DOHH2 (cell line): ENCODE measurements around the gene FABP3.

Source experiments
- H3F3A ChIP-seq: fragments of 200-600 bp; sonication (generic), shearing (Covaris generic); 2 replicates; pipeline ENCODE4 v1.6.0; 2016; ENCODE audit warnings: antibody characterized with exemption, mild to moderate bottlenecking; ENCODE audit not compliant: control insufficient read depth, insufficient read depth
- H3K27ac ChIP-seq: fragments of 200-600 bp; sonication (generic); 2 replicates; pipeline ENCODE4 v1.5.1; 2014; ENCODE audit warnings: low read depth, mild to moderate bottlenecking, low read length, moderate library complexity
- H3K27me3 ChIP-seq: fragments of 200-600 bp; sonication (generic); 2 replicates; pipeline ENCODE4 v1.6.1; 2014; ENCODE audit warnings: mild to moderate bottlenecking, low read length, mixed read lengths; ENCODE audit not compliant: control insufficient read depth
- H3K36me3 ChIP-seq: fragments of 200-600 bp; sonication (generic); 2 replicates; pipeline ENCODE4 v1.6.1; 2014; ENCODE audit warnings: mild to moderate bottlenecking, low read length, moderate library complexity, mixed read lengths; ENCODE audit not compliant: control insufficient read depth
- H3K4me1 ChIP-seq: fragments of 200-600 bp; sonication (generic); 2 replicates; pipeline ENCODE4 v1.6.1; 2014; ENCODE audit warnings: mild to moderate bottlenecking, low read length, mixed read lengths; ENCODE audit not compliant: control insufficient read depth
- H3K4me2 ChIP-seq: fragments of 200-600 bp; sonication (generic); 2 replicates; pipeline ENCODE4 v1.6.0; 2014; ENCODE audit warnings: mild to moderate bottlenecking, low read length, moderate library complexity
- H3K4me3 ChIP-seq: fragments of 200-600 bp; sonication (generic); 2 replicates; pipeline ENCODE4 v1.5.1; 2014; ENCODE audit warnings: mild to moderate bottlenecking, low read length, mixed read lengths
- H3K79me2 ChIP-seq: fragments of 200-600 bp; sonication (generic); 2 replicates; pipeline ENCODE4 v1.6.1; 2014; ENCODE audit warnings: mild to moderate bottlenecking, low read length, mixed read lengths; ENCODE audit not compliant: control insufficient read depth
- H3K9me2 ChIP-seq: fragments of 200-600 bp; sonication (generic); replicated peaks from 2 replicates; pipeline ENCODE4 v1.6.1; 2014; ENCODE audit warnings: mild to moderate bottlenecking, low read length, mixed read lengths; ENCODE audit not compliant: control insufficient read depth
- H3K9me3 ChIP-seq: fragments of 200-600 bp; sonication (generic); 2 replicates; pipeline ENCODE4 v1.6.1; 2014; ENCODE audit warnings: antibody characterized with exemption, low read length, mixed read lengths; ENCODE audit not compliant: control insufficient read depth, insufficient read depth
- H4K20me1 ChIP-seq: fragments of 200-600 bp; sonication (generic); 2 replicates; pipeline ENCODE4 v1.6.0; 2014; ENCODE audit warnings: low read depth, mild to moderate bottlenecking, antibody characterized with exemption, low read length, moderate library complexity; ENCODE audit not compliant: control insufficient read depth, insufficient read depth
- EZH2phosphoT487 ChIP-seq: fragments of 200-600 bp; sonication (generic); IDR thresholded peaks from 2 replicates; pipeline ENCODE4 v1.6.1; 2017; ENCODE audit warnings: borderline replicate concordance, mild to moderate bottlenecking, antibody characterized with exemption, low read length, moderate library complexity, mixed read lengths
- TF ChIP-seq, protein P1 (sequence below): fragments of 200-600 bp; sonication (generic); IDR thresholded peaks from one replicate; pipeline ENCODE4 v1.5.1; 2014; ENCODE audit warnings: antibody characterized with exemption, mild to moderate bottlenecking, low read depth, low read length; ENCODE audit not compliant: poor library complexity, severe bottlenecking

FABP3 gene

GRCh38 chr1:31370565-31370964 is 2.3 kb downstream of the FABP3 start:
- no peak overlapping the region for H3K4me3 ChIP-seq
- H3F3A ChIP-seq, result no peaks in the 10 kb centered on the region
- no peak overlapping the region for H3K4me2 ChIP-seq
- peaks cover 4% of the 10 kb centered on the region; the same call in 1 of the 2 replicates for H3K4me1 ChIP-seq
- peaks cover 5% of the 10 kb centered on the region; the same call in 1 of the 2 replicates for H3K27me3 ChIP-seq
- TF ChIP-seq EZH2phosphoT487, result no peak
- TF ChIP-seq, protein P1, sequence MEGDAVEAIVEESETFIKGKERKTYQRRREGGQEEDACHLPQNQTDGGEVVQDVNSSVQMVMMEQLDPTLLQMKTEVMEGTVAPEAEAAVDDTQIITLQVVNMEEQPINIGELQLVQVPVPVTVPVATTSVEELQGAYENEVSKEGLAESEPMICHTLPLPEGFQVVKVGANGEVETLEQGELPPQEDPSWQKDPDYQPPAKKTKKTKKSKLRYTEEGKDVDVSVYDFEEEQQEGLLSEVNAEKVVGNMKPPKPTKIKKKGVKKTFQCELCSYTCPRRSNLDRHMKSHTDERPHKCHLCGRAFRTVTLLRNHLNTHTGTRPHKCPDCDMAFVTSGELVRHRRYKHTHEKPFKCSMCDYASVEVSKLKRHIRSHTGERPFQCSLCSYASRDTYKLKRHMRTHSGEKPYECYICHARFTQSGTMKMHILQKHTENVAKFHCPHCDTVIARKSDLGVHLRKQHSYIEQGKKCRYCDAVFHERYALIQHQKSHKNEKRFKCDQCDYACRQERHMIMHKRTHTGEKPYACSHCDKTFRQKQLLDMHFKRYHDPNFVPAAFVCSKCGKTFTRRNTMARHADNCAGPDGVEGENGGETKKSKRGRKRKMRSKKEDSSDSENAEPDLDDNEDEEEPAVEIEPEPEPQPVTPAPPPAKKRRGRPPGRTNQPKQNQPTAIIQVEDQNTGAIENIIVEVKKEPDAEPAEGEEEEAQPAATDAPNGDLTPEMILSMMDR, result no peak
- no peaks in the 10 kb centered on the region for H3K79me2 ChIP-seq
- no peaks in the 10 kb centered on the region for H4K20me1 ChIP-seq
- no peaks in the 10 kb centered on the region for H3K9me2 ChIP-seq
- H3K9me3 ChIP-seq, result no peaks in the 10 kb centered on the region
- no peaks in the 10 kb centered on the region; the same call in 1 of the 2 replicates for H3K36me3 ChIP-seq
- H3K27ac ChIP-seq, result no peak overlapping the region

- H3K36me3 ChIP-seq, result no peaks in the 10 kb centered on the region; the same call in 1 of the 2 replicates
- no peak overlapping the region for H3K4me3 ChIP-seq
- TF ChIP-seq, protein P1, result no peak
- TF ChIP-seq EZH2phosphoT487, result no peak
- no peaks in the 10 kb centered on the region for H3K79me2 ChIP-seq
- H3K27me3 ChIP-seq, result peaks cover 5% of the 10 kb centered on the region; the same call in 1 of the 2 replicates
- peaks cover 4% of the 10 kb centered on the region; the same call in 1 of the 2 replicates for H3K4me1 ChIP-seq
- H3K27ac ChIP-seq, result no peak overlapping the region
- H3K4me2 ChIP-seq, result no peak overlapping the region
- no peaks in the 10 kb centered on the region for H3K9me3 ChIP-seq
- H3F3A ChIP-seq, result no peaks in the 10 kb centered on the region
- H3K9me2 ChIP-seq, result no peaks in the 10 kb centered on the region
- H4K20me1 ChIP-seq, result no peaks in the 10 kb centered on the region
Measured at GRCh38 chr1:31370021-31370420, 2.9 kb downstream of the FABP3 start.

GRCh38 chr1:31368611-31369107 is 4.2 kb downstream of the FABP3 start:
- H3K4me2 ChIP-seq, result no peak overlapping the region
- TF ChIP-seq EZH2phosphoT487, result no peak
- TF ChIP-seq, protein P1, result no peak
- no peaks in the 10 kb centered on the region for H3K9me3 ChIP-seq
- peaks cover 4% of the 10 kb centered on the region; the same call in 1 of the 2 replicates for H3K4me1 ChIP-seq
- H3K9me2 ChIP-seq, result no peaks in the 10 kb centered on the region
- peaks cover 5% of the 10 kb centered on the region; the same call in 1 of the 2 replicates for H3K27me3 ChIP-seq
- H4K20me1 ChIP-seq, result no peaks in the 10 kb centered on the region
- H3F3A ChIP-seq, result no peaks in the 10 kb centered on the region
- no peaks in the 10 kb centered on the region for H3K79me2 ChIP-seq
- peaks cover 6% of the 10 kb centered on the region; the same call in 1 of the 2 replicates for H3K36me3 ChIP-seq
- H3K27ac ChIP-seq, result no peak overlapping the region
- H3K4me3 ChIP-seq, result no peak overlapping the region
